Measurements from ENCODE around the gene ADGRG6. TPM values are rescaled to one million over a fixed set of nuclear protein-coding genes. Genes with fewer than 3 reads are reported as not detected.
A peak's percentile ranks its signal among the peaks of the same experiment; 100 is the strongest.

Gene ADGRG6
- total RNA-seq = 100 to 1,000 TPM in 1 of 4 donors, 10 to 100 TPM in 3; 56.6 to 147 (median 69.1) TPM

- peaks cover 22% of the 10 kb centered on the region for H3K4me1 ChIP-seq
- peak within 1 kb of the TSS; percentile 68 for H3K4me3 ChIP-seq
- TF ChIP-seq EP300 (IDR thresholded peaks at IDR 0.05) (no peak), POLR2A (IDR thresholded peaks at IDR 0.05) (no peak), POLR2AphosphoS5 (IDR thresholded peaks at IDR 0.05) (no peak), CTCF (IDR thresholded peaks at IDR 0.05) (no peak)
- no peaks in the 10 kb centered on the region for H3K36me3 ChIP-seq
- H3K27ac ChIP-seq = peak within 1 kb of the TSS; percentile 84
- no peaks in the 10 kb centered on the region for H3K9me3 ChIP-seq
- no peaks in the 10 kb centered on the region for H3K27me3 ChIP-seq
- WGBS = 0% methylated on average over 3 of the region's 69 CpGs
- DNase-seq (ENCODE audit: low spot score in 2 of 2) = peak; percentile 68 to 81
Observed at GRCh38 chr6:142301651-142302391, at the start of gene ADGRG6. ADGRG6 (plus strand) TSS chr6:142302007; CDS start chr6:142302330, 323 bp downstream.

- no peak for DNase-seq (ENCODE audit: low spot score in 2 of 2)
- no peaks in the 10 kb centered on the region for H3K27me3 ChIP-seq
- no peaks in the 10 kb centered on the region for H3K9me3 ChIP-seq
- H3K4me3 ChIP-seq = no peak overlapping the region
- no peaks in the 10 kb centered on the region for H3K4me1 ChIP-seq
- H3K27ac ChIP-seq = no peak overlapping the region
- H3K36me3 ChIP-seq = no peaks in the 10 kb centered on the region
- WGBS = 86% methylated on average over 6 of the region's 6 CpGs
- TF ChIP-seq POLR2A (IDR thresholded peaks at IDR 0.05) = no peak
- TF ChIP-seq POLR2AphosphoS5 (IDR thresholded peaks at IDR 0.05) = no peak
- no peak for TF ChIP-seq EP300 (IDR thresholded peaks at IDR 0.05)
- no peak for TF ChIP-seq CTCF (IDR thresholded peaks at IDR 0.05)
Observed at GRCh38 chr6:142254513-142254912, 47.3 kb upstream of the ADGRG6 start.

GRCh38 chr6:142255785-142256184, 46.0 kb upstream of the ADGRG6 start:
- Histone ChIP-seq H3K27me3 (no peaks in the 10 kb centered on the region), H3K4me1 (no peaks in the 10 kb centered on the region), H3K27ac (no peak overlapping the region), H3K4me3 (no peak overlapping the region), H3K36me3 (no peaks in the 10 kb centered on the region), H3K9me3 (no peaks in the 10 kb centered on the region)
- TF ChIP-seq CTCF (IDR thresholded peaks at IDR 0.05) = no peak
- TF ChIP-seq POLR2AphosphoS5 (IDR thresholded peaks at IDR 0.05) = no peak
- no peak for TF ChIP-seq EP300 (IDR thresholded peaks at IDR 0.05)
- TF ChIP-seq POLR2A (IDR thresholded peaks at IDR 0.05) = no peak
- 73% methylated on average over 2 of the region's 2 CpGs for WGBS
- no peak for DNase-seq (ENCODE audit: low spot score in 2 of 2)

GRCh38 chr6:142258305-142258704, 43.5 kb upstream of the ADGRG6 start:
- DNase-seq (ENCODE audit: low spot score in 2 of 2) = no peak
- 88% methylated on average over 6 of the region's 6 CpGs for WGBS
- no peak overlapping the region for H3K27ac ChIP-seq
- H3K9me3 ChIP-seq = no peaks in the 10 kb centered on the region
- H3K4me3 ChIP-seq = no peak overlapping the region
- TF ChIP-seq EP300 (IDR thresholded peaks at IDR 0.05) (no peak), CTCF (IDR thresholded peaks at IDR 0.05) (no peak), POLR2AphosphoS5 (IDR thresholded peaks at IDR 0.05) (no peak), POLR2A (IDR thresholded peaks at IDR 0.05) (no peak)
- no peaks in the 10 kb centered on the region for H3K36me3 ChIP-seq
- H3K27me3 ChIP-seq = no peaks in the 10 kb centered on the region
- no peaks in the 10 kb centered on the region for H3K4me1 ChIP-seq

GRCh38 chr6:142258757-142259156, 43.0 kb upstream of the ADGRG6 start:
- DNase-seq (ENCODE audit: low spot score in 2 of 2) = no peak
- TF ChIP-seq POLR2AphosphoS5 (IDR thresholded peaks at IDR 0.05) (no peak), CTCF (IDR thresholded peaks at IDR 0.05) (no peak), POLR2A (IDR thresholded peaks at IDR 0.05) (no peak), EP300 (IDR thresholded peaks at IDR 0.05) (no peak)
- H3K4me3 ChIP-seq = no peak overlapping the region
- no peaks in the 10 kb centered on the region for H3K27me3 ChIP-seq
- no peaks in the 10 kb centered on the region for H3K9me3 ChIP-seq
- H3K27ac ChIP-seq = no peak overlapping the region
- H3K36me3 ChIP-seq = no peaks in the 10 kb centered on the region
- H3K4me1 ChIP-seq = no peaks in the 10 kb centered on the region
- 95% methylated on average over 8 of the region's 8 CpGs for WGBS

Measured in suprapubic skin (tissue), 4 donors.